Bronchial epithelial cell (primary cell): Measurements from ENCODE around the gene RIMS4. TPM values are rescaled to one million over a fixed set of nuclear protein-coding genes. Genes with fewer than 3 reads are reported as not detected.

Experiments used
- DNase-seq: peaks from one replicate; pipeline ENCODE4 v3.0.0-alpha.2; 2010; ENCODE audit warnings: low read depth
- FAIRE-seq: peaks from 2 replicates; lab custom pipeline; 2011; peaks lifted over from hg19 to GRCh38; lab: Jason Lieb, UNC
- H3K27me3 ChIP-seq: 2 replicates; pipeline ENCODE4 v1.5.1; 2011; ENCODE audit warnings: low read length; ENCODE audit not compliant: control insufficient read depth, insufficient read depth
- H3K36me3 ChIP-seq: 2 replicates; pipeline ENCODE4 v1.5.1; 2011; ENCODE audit warnings: low read length; ENCODE audit not compliant: control insufficient read depth, insufficient read depth
- H3K4me3 ChIP-seq: 2 replicates; pipeline ENCODE4 v1.5.1; 2011; ENCODE audit warnings: mild to moderate bottlenecking, low read depth, low read length, control low read depth
- CTCF ChIP-seq: IDR thresholded peaks from 2 replicates; pipeline ENCODE4 v1.5.1; 2011; ENCODE audit warnings: mild to moderate bottlenecking, moderate library complexity, low read length, control low read depth, inconsistent platforms; ENCODE audit not compliant: insufficient read depth, severe bottlenecking
- total RNA-seq: library from RNA; depleted of rRNA; stranded (reverse); fragments of >200 nt; gene quantifications from 2 replicates; pipeline ENCODE4 v1.2.1, GENCODE V29; 2014

RIMS4 gene
- total RNA-seq, 1 donor from 2014 or later, result not detected

- Histone ChIP-seq H3K4me3 (no peak overlapping the region), H3K36me3 (no peaks in the 10 kb centered on the region)
- no peak for DNase-seq
Measured at GRCh38 chr20:44709380-44709779, 101.0 kb downstream of the RIMS4 start.

GRCh38 chr20:44707018-44707579, 103.2 kb downstream of the RIMS4 start:
- no peaks in the 10 kb centered on the region for H3K27me3 ChIP-seq
- TF ChIP-seq CTCF, result no peak
- no peak overlapping the region for H3K4me3 ChIP-seq
- no peaks in the 10 kb centered on the region for H3K36me3 ChIP-seq
- DNase-seq (no peak), FAIRE-seq (no peak)

More at GRCh38 chr20:44709380-44709779, 101.0 kb downstream of the RIMS4 start:
- no peak for FAIRE-seq
- H3K27me3 ChIP-seq, result no peaks in the 10 kb centered on the region
- no peak for TF ChIP-seq CTCF

GRCh38 chr20:44706301-44707017, 103.9 kb downstream of the RIMS4 start:
- DNase-seq (peak; percentile 29), FAIRE-seq (no peak)
- H3K27me3 ChIP-seq, result no peaks in the 10 kb centered on the region
- no peak for TF ChIP-seq CTCF
- no peaks in the 10 kb centered on the region for H3K36me3 ChIP-seq
- no peak overlapping the region for H3K4me3 ChIP-seq

GRCh38 chr20:44705364-44706094, 104.8 kb downstream of the RIMS4 start:
- no peak for FAIRE-seq
- TF ChIP-seq CTCF, result no peak
- H3K36me3 ChIP-seq, result no peaks in the 10 kb centered on the region

GRCh38 chr20:44704551-44704971, 105.8 kb downstream of the RIMS4 start:
- Histone ChIP-seq H3K27me3 (no peaks in the 10 kb centered on the region), H3K4me3 (no peak overlapping the region), H3K36me3 (no peaks in the 10 kb centered on the region)
- no peak for TF ChIP-seq CTCF
- FAIRE-seq (no peak), DNase-seq (no peak)

More at GRCh38 chr20:44705364-44706094, 104.8 kb downstream of the RIMS4 start:
- Histone ChIP-seq H3K27me3 (no peaks in the 10 kb centered on the region), H3K4me3 (no peak overlapping the region)
- no peak for DNase-seq
